Parathyroid adenoma (tissue), 2 donors: ENCODE results near the gene PCDHB12.

Source experiments
- H2AFZ ChIP-seq: fragments of 300-600 bp; sonication (generic); one replicate; pipeline ENCODE4 v1.7.0; 2017; ENCODE audit warnings: antibody characterized with exemption, mild to moderate bottlenecking
- H3K27ac ChIP-seq: fragments of 300-600 bp; sonication (generic); one replicate; pipeline ENCODE4 v1.7.0; 2017
- H3K27me3 ChIP-seq: fragments of 300-600 bp; sonication (generic); one replicate; pipeline ENCODE4 v1.7.0; 2017; ENCODE audit warnings: low read length; ENCODE audit not compliant: control insufficient read depth, insufficient read depth
- H3K36me3 ChIP-seq: fragments of 300-600 bp; sonication (generic); one replicate; pipeline ENCODE4 v1.7.0; 2017; ENCODE audit warnings: low read length; ENCODE audit not compliant: control insufficient read depth, insufficient read depth
- H3K4me1 ChIP-seq: fragments of 300-600 bp; sonication (generic); one replicate; pipeline ENCODE4 v1.7.0; 2017; ENCODE audit warnings: control low read depth
- H3K4me2 ChIP-seq: fragments of 300-600 bp; sonication (generic); one replicate; pipeline ENCODE4 v1.7.0; 2017; ENCODE audit warnings: low read length
- H3K4me3 ChIP-seq: fragments of 300-600 bp; sonication (generic); one replicate; pipeline ENCODE4 v1.7.0; 2017; ENCODE audit warnings: low read depth, low read length
- H3K79me2 ChIP-seq: fragments of 300-600 bp; sonication (generic); one replicate; pipeline ENCODE4 v1.7.0; 2017; ENCODE audit warnings: control low read depth
- H3K9ac ChIP-seq: fragments of 300-600 bp; sonication (generic); one replicate; pipeline ENCODE4 v1.7.0; 2017; ENCODE audit warnings: mild to moderate bottlenecking
- H3K9me3 ChIP-seq: fragments of 300-600 bp; sonication (generic); one replicate; pipeline ENCODE4 v1.7.0; 2017; ENCODE audit warnings: low read length; ENCODE audit not compliant: control insufficient read depth
- CTCF ChIP-seq: fragments of 300-600 bp; sonication (generic); IDR thresholded peaks from one replicate; pipeline ENCODE4 v1.7.0; 2017; ENCODE audit warnings: antibody characterized with exemption, mild to moderate bottlenecking
- donor health status: primary hyperparathyroidism.

PCDHB12 gene

GRCh38 chr5:141250576-141250975 lies 42.1 kb downstream of the PCDHB12 start:
- Histone ChIP-seq H3K27me3 (no peaks in the 10 kb centered on the region), H3K4me3 (no peak overlapping the region), H2AFZ (no peak overlapping the region), H3K4me1 (no peaks in the 10 kb centered on the region), H3K9me3 (peaks cover 15% of the 10 kb centered on the region), H3K4me2 (no peak overlapping the region), H3K9ac (no peak overlapping the region), H3K27ac (no peak overlapping the region), H3K79me2 (no peaks in the 10 kb centered on the region), H3K36me3 (no peaks in the 10 kb centered on the region)
- no peak for TF ChIP-seq CTCF

GRCh38 chr5:141258464-141258863 lies 49.9 kb downstream of the PCDHB12 start:
- Histone ChIP-seq H3K79me2 (no peaks in the 10 kb centered on the region), H3K9ac (no peak overlapping the region), H3K9me3 (peaks cover 13% of the 10 kb centered on the region)

GRCh38 chr5:141258948-141259347 lies 50.4 kb downstream of the PCDHB12 start:
- Histone ChIP-seq H3K9me3 (peaks cover 15% of the 10 kb centered on the region), H3K9ac (no peak overlapping the region), H3K79me2 (no peaks in the 10 kb centered on the region), H3K4me1 (no peaks in the 10 kb centered on the region), H3K4me3 (no peak overlapping the region), H3K4me2 (no peak overlapping the region), H3K27me3 (no peaks in the 10 kb centered on the region), H2AFZ (no peak overlapping the region), H3K36me3 (no peaks in the 10 kb centered on the region), H3K27ac (no peak overlapping the region)
- TF ChIP-seq CTCF: no peak

More at GRCh38 chr5:141258464-141258863, 49.9 kb downstream of the PCDHB12 start:
- Histone ChIP-seq H3K27ac (no peak overlapping the region), H2AFZ (no peak overlapping the region), H3K4me3 (no peak overlapping the region), H3K27me3 (no peaks in the 10 kb centered on the region), H3K4me1 (no peaks in the 10 kb centered on the region), H3K36me3 (no peaks in the 10 kb centered on the region), H3K4me2 (no peak overlapping the region)
- no peak for TF ChIP-seq CTCF

GRCh38 chr5:141260458-141261237 lies 52.1 kb downstream of the PCDHB12 start:
- Histone ChIP-seq H2AFZ (no peak overlapping the region), H3K9ac (no peak overlapping the region), H3K4me2 (no peak overlapping the region), H3K27ac (no peak overlapping the region), H3K4me1 (no peaks in the 10 kb centered on the region), H3K79me2 (no peaks in the 10 kb centered on the region), H3K9me3 (peaks cover 14% of the 10 kb centered on the region), H3K27me3 (no peaks in the 10 kb centered on the region), H3K4me3 (no peak overlapping the region), H3K36me3 (peaks cover 3% of the 10 kb centered on the region)
- no peak for TF ChIP-seq CTCF

- Histone ChIP-seq H3K27ac (no peak overlapping the region), H3K36me3 (peaks cover 3% of the 10 kb centered on the region), H3K4me2 (no peak overlapping the region), H3K9ac (no peak overlapping the region), H3K9me3 (peaks cover 14% of the 10 kb centered on the region), H3K79me2 (no peaks in the 10 kb centered on the region), H3K4me3 (no peak overlapping the region), H3K4me1 (no peaks in the 10 kb centered on the region), H3K27me3 (no peaks in the 10 kb centered on the region), H2AFZ (no peak overlapping the region)
- no peak for TF ChIP-seq CTCF
These were observed 52.7 kb downstream of the PCDHB12 start for GRCh38 chr5:141261238-141261546.
